ENCODE data around the gene SHLD3.
"Not testable (repeated sequence)": the region's sequence is repeated elsewhere in the genome, so short reads cannot be mapped to it uniquely, and the experiment has no call there.

Gene SHLD3

GRCh38 chr5:65624571-65625555 is at the start of gene SHLD3, which contains the start of gene TRAPPC13:
SHLD3 (plus strand) TSS chr5:65625027; CDS start chr5:65629588, 4,561 bp downstream.
TRAPPC13 (plus strand) TSS chr5:65625027; CDS start chr5:65625061, 34 bp downstream.
- FAIRE-seq, result peak; percentile 81

- no peak for FAIRE-seq
Measured at GRCh38 chr5:65577141-65577540, 47.7 kb upstream of the SHLD3 start.

- FAIRE-seq, result peak; percentile 69
Measured at GRCh38 chr5:65588694-65589093, 36.1 kb upstream of the SHLD3 start.

- not testable (repeated sequence) for FAIRE-seq
Measured at GRCh38 chr5:65601761-65602160, 23.1 kb upstream of the SHLD3 start.

GRCh38 chr5:65611524-65611923 is 13.3 kb upstream of the SHLD3 start:
- no peak for FAIRE-seq

- no peak for FAIRE-seq
Measured at GRCh38 chr5:65612298-65612907, 12.4 kb upstream of the SHLD3 start.

- no peak for FAIRE-seq
Measured at GRCh38 chr5:65620021-65620420, 4.8 kb upstream of the SHLD3 start.

GRCh38 chr5:65621961-65622360 is 2.9 kb upstream of the SHLD3 start:
- FAIRE-seq, result not testable (repeated sequence)

- FAIRE-seq, result no peak
Measured at GRCh38 chr5:65623482-65623881, 1.3 kb upstream of the SHLD3 start.

- FAIRE-seq, result no peak
Measured at GRCh38 chr5:65624025-65624570, 729 bp upstream of the SHLD3 start, which contains the start of gene TRIM23. TRIM23 (minus strand) TSS chr5:65624333; CDS start chr5:65624274, 59 bp downstream.

- no peak for FAIRE-seq
Measured at GRCh38 chr5:65625743-65626142, 916 bp downstream of the SHLD3 start.

- FAIRE-seq, result peak; percentile 6
Measured at GRCh38 chr5:65630981-65631380, 6.2 kb downstream of the SHLD3 start.

GRCh38 chr5:65640240-65640639 is 15.4 kb downstream of the SHLD3 start:
- no peak for FAIRE-seq

- FAIRE-seq, result no peak
Measured at GRCh38 chr5:65646938-65647337, 22.1 kb downstream of the SHLD3 start.

- no peak for FAIRE-seq
Measured at GRCh38 chr5:65647941-65648340, 23.1 kb downstream of the SHLD3 start.

GRCh38 chr5:65651144-65651543 is 26.3 kb downstream of the SHLD3 start:
- no peak for FAIRE-seq

- no peak for FAIRE-seq
Measured at GRCh38 chr5:65654713-65655112, 29.9 kb downstream of the SHLD3 start.

- peak; percentile 89 for FAIRE-seq
Measured at GRCh38 chr5:65663804-65664521, 39.1 kb downstream of the SHLD3 start.

GRCh38 chr5:65668696-65669095 is 43.9 kb downstream of the SHLD3 start:
- FAIRE-seq, result no peak

GRCh38 chr5:65672796-65673195 is 48.0 kb downstream of the SHLD3 start:
- no peak for FAIRE-seq

- no peak for FAIRE-seq
Measured at GRCh38 chr5:65674749-65675148, 49.9 kb downstream of the SHLD3 start.

GRCh38 chr5:65676056-65676455 is 51.2 kb downstream of the SHLD3 start:
- FAIRE-seq, result not testable (repeated sequence)

All from G401.6 (cell line).